Measurements from ENCODE around the gene BMP8B.

GRCh38 chr1:39757501-39757900, 31.2 kb downstream of the BMP8B start:
- TF ChIP-seq CTCF (IDR thresholded peaks at IDR 0.05) (no peak), ZFX (IDR thresholded peaks at IDR 0.05; ENCODE audit: borderline replicate concordance) (no peak)

All from 22Rv1 (cell line).